BJ (cell line): ENCODE results near the gene STAB1. TPM values are rescaled to one million over a fixed set of nuclear protein-coding genes. Genes with fewer than 3 reads are reported as not detected.
A peak's percentile ranks its signal among the peaks of the same experiment; 100 is the strongest.

Source experiments
- CTCF ChIA-PET: fragments of 350-600 bp; formaldehyde crosslinking; extraction: SDS; loops from one replicate; lab custom pipeline; 2021; ENCODE audit warnings: antibody characterized with exemption, inconsistent platforms; lab: Yijun Ruan, JAX
- POLR2A ChIA-PET: fragments of 300-600 bp; sonication (Branson Sonifier 250); formaldehyde crosslinking; extraction: SDS; loops from one replicate; lab custom pipeline; 2021; ENCODE audit warnings: antibody characterized with exemption; lab: Charles Lee
- DNase-seq: peaks from one replicate; pipeline ENCODE4 v3.0.0-alpha.2; 2011; ENCODE audit warnings: low read depth
- H3K27me3 ChIP-seq: 2 replicates; pipeline ENCODE4 v1.6.0; 2011; ENCODE audit warnings: low read length; ENCODE audit not compliant: control insufficient read depth, insufficient read depth
- H3K36me3 ChIP-seq: 2 replicates; pipeline ENCODE4 v1.5.1; 2011; ENCODE audit warnings: low read length; ENCODE audit not compliant: control insufficient read depth, insufficient read depth
- H3K4me3 ChIP-seq: 2 replicates; pipeline ENCODE4 v1.5.1; 2011; ENCODE audit warnings: low read depth, mild to moderate bottlenecking, control low read depth, low read length
- polyA plus RNA-seq: library from polyadenylated mRNA; depleted of rRNA; stranded (reverse); fragments of >200 nt; gene quantifications from 2 replicates; pipeline ENCODE4 v1.2.3, GENCODE V29; 2011
- TF ChIP-seq, protein P1 (sequence below): IDR thresholded peaks from 2 replicates; pipeline ENCODE4 v1.5.1; 2011; ENCODE audit warnings: low read depth, mild to moderate bottlenecking, control low read depth, inconsistent platforms, low read length, moderate library complexity; ENCODE audit not compliant: insufficient read depth

Gene STAB1
- polyA plus RNA-seq, 1 experiment, result 0.01 TPM

GRCh38 chr3:52483577-52484381 lies 11.4 kb upstream of the STAB1 start:
- TF ChIP-seq, protein P1, sequence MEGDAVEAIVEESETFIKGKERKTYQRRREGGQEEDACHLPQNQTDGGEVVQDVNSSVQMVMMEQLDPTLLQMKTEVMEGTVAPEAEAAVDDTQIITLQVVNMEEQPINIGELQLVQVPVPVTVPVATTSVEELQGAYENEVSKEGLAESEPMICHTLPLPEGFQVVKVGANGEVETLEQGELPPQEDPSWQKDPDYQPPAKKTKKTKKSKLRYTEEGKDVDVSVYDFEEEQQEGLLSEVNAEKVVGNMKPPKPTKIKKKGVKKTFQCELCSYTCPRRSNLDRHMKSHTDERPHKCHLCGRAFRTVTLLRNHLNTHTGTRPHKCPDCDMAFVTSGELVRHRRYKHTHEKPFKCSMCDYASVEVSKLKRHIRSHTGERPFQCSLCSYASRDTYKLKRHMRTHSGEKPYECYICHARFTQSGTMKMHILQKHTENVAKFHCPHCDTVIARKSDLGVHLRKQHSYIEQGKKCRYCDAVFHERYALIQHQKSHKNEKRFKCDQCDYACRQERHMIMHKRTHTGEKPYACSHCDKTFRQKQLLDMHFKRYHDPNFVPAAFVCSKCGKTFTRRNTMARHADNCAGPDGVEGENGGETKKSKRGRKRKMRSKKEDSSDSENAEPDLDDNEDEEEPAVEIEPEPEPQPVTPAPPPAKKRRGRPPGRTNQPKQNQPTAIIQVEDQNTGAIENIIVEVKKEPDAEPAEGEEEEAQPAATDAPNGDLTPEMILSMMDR, result no peak
- H3K4me3 ChIP-seq, result no peak overlapping the region
- DNase-seq, result peak; percentile 91
- H3K36me3 ChIP-seq, result peaks cover 73% of the 10 kb centered on the region
- CTCF ChIA-PET, result interaction anchor here (3.1 kb wide), 1 partner anchor 12 kb away, joined by 11 read pairs; no protein-coding TSS in a partner anchor
- POLR2A ChIA-PET, result no interaction called here
- no peaks in the 10 kb centered on the region for H3K27me3 ChIP-seq

DNA sequence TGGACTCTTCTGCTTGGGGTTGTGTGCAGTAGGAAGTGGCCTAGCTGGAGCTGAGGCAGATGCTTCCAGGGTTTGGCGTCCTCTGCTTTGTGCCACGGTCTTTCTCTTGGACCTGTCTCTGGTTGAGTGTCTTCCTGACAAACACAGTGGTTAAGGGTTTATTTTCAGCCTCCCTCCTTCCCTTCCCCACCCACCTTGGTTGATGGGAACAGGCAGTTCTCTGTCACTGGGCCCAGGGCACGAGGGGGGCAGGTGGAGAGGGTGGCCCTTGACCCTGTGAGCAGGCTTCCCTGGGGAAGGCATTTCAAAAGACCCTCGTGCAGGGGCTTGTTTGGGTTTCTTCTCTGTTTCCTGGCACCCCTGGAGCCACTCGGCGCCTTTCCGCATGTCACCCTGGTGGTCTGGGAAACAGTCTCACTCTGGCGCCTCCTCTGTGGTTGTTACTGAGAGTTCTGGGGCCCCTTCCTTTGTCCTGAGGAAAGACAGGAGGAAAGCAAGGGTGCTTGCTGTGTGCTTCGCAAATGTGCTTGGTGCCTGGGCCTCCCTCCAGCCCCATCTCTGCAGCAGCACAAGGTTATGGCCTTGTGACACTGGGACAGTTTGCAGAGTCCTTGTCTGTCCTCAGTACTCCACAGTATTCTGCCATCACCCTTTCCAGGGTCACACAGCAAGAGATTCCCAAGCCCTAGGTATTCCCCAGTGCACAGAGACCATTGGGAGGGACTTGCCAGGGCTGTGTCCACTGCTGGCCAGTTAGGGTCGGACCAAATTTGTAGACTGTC lies 10.3 kb upstream of the STAB1 start:
- TF ChIP-seq, protein P1, result no peak
- H3K4me3 ChIP-seq, result no peak overlapping the region
- no peaks in the 10 kb centered on the region for H3K27me3 ChIP-seq
- DNase-seq, result no peak
- CTCF ChIA-PET, result interaction anchor here (1.2 kb wide), 1 partner anchor 57 kb away, joined by 3 read pairs; no protein-coding TSS in a partner anchor
- POLR2A ChIA-PET, result no interaction called here
- peaks cover 73% of the 10 kb centered on the region for H3K36me3 ChIP-seq

GRCh38 chr3:52487050-52487787 lies 7.9 kb upstream of the STAB1 start:
- CTCF ChIA-PET, result interaction anchor here (1.5 kb wide), 1 partner anchor 40 kb away, joined by 4 read pairs; no protein-coding TSS in a partner anchor
- POLR2A ChIA-PET, result no interaction called here
- H3K4me3 ChIP-seq, result no peak overlapping the region
- TF ChIP-seq, protein P1, result no peak
- peaks cover 74% of the 10 kb centered on the region for H3K36me3 ChIP-seq
- DNase-seq, result no peak
- H3K27me3 ChIP-seq, result no peaks in the 10 kb centered on the region

DNA sequence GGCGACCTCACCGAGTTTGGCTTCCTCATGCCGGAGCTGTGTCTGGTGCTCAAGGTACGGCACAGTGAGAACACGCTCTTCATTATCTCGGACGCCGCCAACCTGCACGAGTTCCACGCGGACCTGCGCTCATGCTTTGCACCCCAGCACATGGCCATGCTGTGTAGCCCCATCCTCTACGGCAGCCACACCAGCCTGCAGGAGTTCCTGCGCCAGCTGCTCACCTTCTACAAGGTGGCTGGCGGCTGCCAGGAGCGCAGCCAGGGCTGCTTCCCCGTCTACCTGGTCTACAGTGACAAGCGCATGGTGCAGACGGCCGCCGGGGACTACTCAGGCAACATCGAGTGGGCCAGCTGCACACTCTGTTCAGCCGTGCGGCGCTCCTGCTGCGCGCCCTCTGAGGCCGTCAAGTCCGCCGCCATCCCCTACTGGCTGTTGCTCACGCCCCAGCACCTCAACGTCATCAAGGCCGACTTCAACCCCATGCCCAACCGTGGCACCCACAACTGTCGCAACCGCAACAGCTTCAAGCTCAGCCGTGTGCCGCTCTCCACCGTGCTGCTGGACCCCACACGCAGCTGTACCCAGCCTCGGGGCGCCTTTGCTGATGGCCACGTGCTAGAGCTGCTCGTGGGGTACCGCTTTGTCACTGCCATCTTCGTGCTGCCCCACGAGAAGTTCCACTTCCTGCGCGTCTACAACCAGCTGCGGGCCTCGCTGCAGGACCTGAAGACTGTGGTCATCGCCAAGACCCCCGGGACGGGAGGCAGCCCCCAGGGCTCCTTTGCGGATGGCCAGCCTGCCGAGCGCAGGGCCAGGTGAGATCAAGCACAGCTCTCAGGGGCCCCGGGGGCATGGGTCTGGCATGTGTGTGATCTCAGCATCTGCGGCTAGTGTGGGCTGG lies 7.1 kb upstream of the STAB1 start:
- H3K4me3 ChIP-seq, result no peak overlapping the region
- POLR2A ChIA-PET, result no interaction called here
- TF ChIP-seq, protein P1, result no peak

More for the DNA sequence above, 7.1 kb upstream of the STAB1 start:
- no peak for DNase-seq
- H3K36me3 ChIP-seq, result peaks cover 71% of the 10 kb centered on the region
- H3K27me3 ChIP-seq, result no peaks in the 10 kb centered on the region
- CTCF ChIA-PET, result interaction anchor here (1.5 to 1.9 kb wide), 2 partner anchors 16 to 40 kb away, joined by 4 to 6 read pairs; no protein-coding TSS in a partner anchor
